ENCODE measurements around the gene MGRN1.

MGRN1 gene

GRCh38 chr16:4601036-4601863, 23.4 kb upstream of the MGRN1 start:
- H3K4me1 ChIP-seq = no peaks in the 10 kb centered on the region
- no peaks in the 10 kb centered on the region for H3K36me3 ChIP-seq
- DNase-seq = no peak
- no peaks in the 10 kb centered on the region for H3K27me3 ChIP-seq
- no peaks in the 10 kb centered on the region for H3K9me3 ChIP-seq
- H3K4me3 ChIP-seq (ENCODE audit: low read depth, low read length) = no peak overlapping the region
- TF ChIP-seq, protein P1, sequence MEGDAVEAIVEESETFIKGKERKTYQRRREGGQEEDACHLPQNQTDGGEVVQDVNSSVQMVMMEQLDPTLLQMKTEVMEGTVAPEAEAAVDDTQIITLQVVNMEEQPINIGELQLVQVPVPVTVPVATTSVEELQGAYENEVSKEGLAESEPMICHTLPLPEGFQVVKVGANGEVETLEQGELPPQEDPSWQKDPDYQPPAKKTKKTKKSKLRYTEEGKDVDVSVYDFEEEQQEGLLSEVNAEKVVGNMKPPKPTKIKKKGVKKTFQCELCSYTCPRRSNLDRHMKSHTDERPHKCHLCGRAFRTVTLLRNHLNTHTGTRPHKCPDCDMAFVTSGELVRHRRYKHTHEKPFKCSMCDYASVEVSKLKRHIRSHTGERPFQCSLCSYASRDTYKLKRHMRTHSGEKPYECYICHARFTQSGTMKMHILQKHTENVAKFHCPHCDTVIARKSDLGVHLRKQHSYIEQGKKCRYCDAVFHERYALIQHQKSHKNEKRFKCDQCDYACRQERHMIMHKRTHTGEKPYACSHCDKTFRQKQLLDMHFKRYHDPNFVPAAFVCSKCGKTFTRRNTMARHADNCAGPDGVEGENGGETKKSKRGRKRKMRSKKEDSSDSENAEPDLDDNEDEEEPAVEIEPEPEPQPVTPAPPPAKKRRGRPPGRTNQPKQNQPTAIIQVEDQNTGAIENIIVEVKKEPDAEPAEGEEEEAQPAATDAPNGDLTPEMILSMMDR (IDR thresholded peaks at IDR 0.05; ENCODE audit: low read depth, low read length) = no peak

DNA sequence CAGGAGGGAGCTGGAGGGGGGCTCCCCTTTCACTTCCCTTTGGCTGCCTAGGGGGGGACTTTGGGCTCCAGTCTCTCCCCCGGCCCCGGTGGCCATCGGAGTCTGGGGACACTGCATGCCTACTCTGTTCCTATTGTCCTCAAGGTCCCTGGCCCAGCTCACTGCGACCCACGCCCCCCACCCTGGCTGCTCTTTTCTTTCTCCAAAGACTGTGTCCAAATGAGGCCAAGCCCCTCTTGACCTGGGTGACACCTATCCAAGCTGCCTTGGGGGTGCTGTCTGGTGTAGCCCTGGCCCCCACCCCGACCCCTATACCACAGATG, 22.8 kb upstream of the MGRN1 start:
- TF ChIP-seq, protein P1 (IDR thresholded peaks at IDR 0.05; ENCODE audit: low read depth, low read length) = no peak
- Histone ChIP-seq H3K9me3 (no peaks in the 10 kb centered on the region), H3K4me3 (ENCODE audit: low read depth, low read length) (no peak overlapping the region), H3K27me3 (no peaks in the 10 kb centered on the region), H3K36me3 (no peaks in the 10 kb centered on the region), H3K4me1 (no peaks in the 10 kb centered on the region)
- no peak for DNase-seq

- Histone ChIP-seq H3K36me3 (peaks cover 3% of the 10 kb centered on the region; the same call in 1 of the 2 replicates), H3K4me3 (ENCODE audit: low read depth, low read length) (no peak overlapping the region), H3K27me3 (no peaks in the 10 kb centered on the region), H3K4me1 (no peaks in the 10 kb centered on the region), H3K9me3 (no peaks in the 10 kb centered on the region)
- no peak for DNase-seq
- TF ChIP-seq, protein P1 (IDR thresholded peaks at IDR 0.05; ENCODE audit: low read depth, low read length) = no peak
Measured at GRCh38 chr16:4602331-4602730, 22.3 kb upstream of the MGRN1 start.

DNA sequence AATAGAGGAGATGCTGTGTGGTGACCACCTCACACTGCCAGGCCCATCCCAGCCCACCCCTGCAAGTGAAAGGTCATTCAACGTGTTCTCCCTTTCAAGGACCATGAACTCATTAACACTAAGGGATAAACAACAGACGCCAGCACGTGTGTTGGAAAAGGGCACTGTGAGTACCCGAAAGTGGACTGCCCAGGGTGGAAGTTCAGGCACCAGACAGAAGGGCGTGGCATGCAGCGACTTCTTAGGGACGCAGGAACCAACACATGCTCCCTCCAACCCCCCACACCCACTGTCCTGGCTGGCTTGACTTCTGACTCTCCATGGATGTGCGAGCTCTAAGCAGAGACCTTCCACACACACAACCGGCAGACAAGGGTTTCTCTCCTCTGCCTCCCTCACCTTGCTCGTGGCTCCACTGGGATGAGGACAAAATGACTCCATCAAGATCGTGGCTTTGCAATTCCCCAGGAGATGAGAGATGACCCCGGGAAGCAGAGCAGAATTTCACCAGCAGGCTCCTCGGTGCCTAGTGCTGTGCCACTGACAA, 20.9 kb upstream of the MGRN1 start:
- H3K27me3 ChIP-seq = no peaks in the 10 kb centered on the region
- TF ChIP-seq, protein P1 (IDR thresholded peaks at IDR 0.05; ENCODE audit: low read depth, low read length) = no peak
- no peak overlapping the region for H3K4me3 ChIP-seq (ENCODE audit: low read depth, low read length)
- peaks cover 11% of the 10 kb centered on the region for H3K36me3 ChIP-seq
- no peak for DNase-seq
- no peaks in the 10 kb centered on the region for H3K4me1 ChIP-seq
- no peaks in the 10 kb centered on the region for H3K9me3 ChIP-seq

DNA sequence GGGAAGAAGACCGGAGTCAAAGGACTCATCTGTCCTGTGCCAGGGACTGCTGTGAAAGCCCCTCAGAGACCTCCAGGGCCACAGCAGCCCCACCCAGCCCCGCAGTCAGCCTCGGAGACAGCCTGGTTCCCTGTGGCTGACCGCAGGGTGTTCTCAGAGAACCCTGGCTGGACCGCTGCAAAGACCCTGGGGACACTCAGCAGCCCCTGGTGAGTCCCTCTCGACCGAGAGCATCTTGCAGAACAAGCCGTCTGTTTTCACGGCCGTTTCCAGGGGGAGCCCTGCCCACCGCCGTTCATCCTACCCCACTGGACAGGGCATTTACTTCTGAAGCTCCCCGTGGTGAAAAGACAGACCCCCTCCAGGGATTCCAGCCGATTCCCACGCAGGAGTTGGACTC, 20.2 kb upstream of the MGRN1 start:
- H3K4me1 ChIP-seq = no peaks in the 10 kb centered on the region
- H3K9me3 ChIP-seq = no peaks in the 10 kb centered on the region
- H3K27me3 ChIP-seq = no peaks in the 10 kb centered on the region
- DNase-seq = no peak
- TF ChIP-seq, protein P1 (IDR thresholded peaks at IDR 0.05; ENCODE audit: low read depth, low read length) = no peak
- H3K4me3 ChIP-seq (ENCODE audit: low read depth, low read length) = no peak overlapping the region
- peaks cover 15% of the 10 kb centered on the region for H3K36me3 ChIP-seq

GRCh38 chr16:4606354-4606753, 18.3 kb upstream of the MGRN1 start:
- TF ChIP-seq, protein P1 (IDR thresholded peaks at IDR 0.05; ENCODE audit: low read depth, low read length) = no peak

More at GRCh38 chr16:4606354-4606753, 18.3 kb upstream of the MGRN1 start:
- H3K9me3 ChIP-seq = no peaks in the 10 kb centered on the region
- no peak overlapping the region for H3K4me3 ChIP-seq (ENCODE audit: low read depth, low read length)
- DNase-seq = no peak
- no peaks in the 10 kb centered on the region for H3K4me1 ChIP-seq
- no peaks in the 10 kb centered on the region for H3K27me3 ChIP-seq
- H3K36me3 ChIP-seq = peaks cover 16% of the 10 kb centered on the region

Data from BE2C (cell line).